Gastroesophageal sphincter (tissue), 3 donors: Measurements from ENCODE around the gene SLC41A2.

Source experiments
- CTCF ChIP-seq, 4 experiments: fragments of 200-600 bp in 2 of 4; fragments of 450-650 bp in 2 of 4; sonication (generic) in 1 of 4; IDR thresholded peaks; one replicate each; pipeline ENCODE4 v1.5.1; 2017 to 2019; ENCODE audit warnings: antibody characterized with exemption in 4 of 4, mild to moderate bottlenecking in 2 of 4, moderate library complexity in 2 of 4
- EP300 ChIP-seq: sonication (generic); formaldehyde crosslinking; IDR thresholded peaks from one replicate; pipeline ENCODE4 v1.6.1; 2017; ENCODE audit warnings: antibody characterized with exemption, mild to moderate bottlenecking
- POLR2A ChIP-seq, 2 donors: fragments of 450-650 bp; IDR thresholded peaks; one replicate each; pipeline ENCODE4 v1.6.1; 2017; ENCODE audit warnings: antibody characterized with exemption in 2 of 2, mild to moderate bottlenecking in 2 of 2, moderate library complexity in 1 of 2

- TF ChIP-seq CTCF (IDR thresholded peaks at IDR 0.05) = no peak
- TF ChIP-seq POLR2A (IDR thresholded peaks at IDR 0.05) = no peak
- no peak for TF ChIP-seq EP300
Observed at GRCh38 chr12:104973250-104973649, 15.2 kb upstream of the SLC41A2 start.
